Smooth muscle cell (in vitro differentiated cells): ENCODE measurements around the gene INTS11. TPM values are rescaled to one million over a fixed set of nuclear protein-coding genes. Genes with fewer than 3 reads are reported as not detected.
A peak's percentile ranks its signal among the peaks of the same experiment; 100 is the strongest.

ENCODE experiments used
- DNase-seq: peaks from one replicate; lab custom pipeline; 2025; ENCODE audit not compliant: unreplicated experiment; lab: John Stamatoyannopoulos, UW
- H2AFZ ChIP-seq: fragments of 200-600 bp; sonication (generic); 2 replicates; pipeline ENCODE4 v1.6.0; 2016; ENCODE audit warnings: antibody characterized with exemption, low read depth, mild to moderate bottlenecking
- H3F3A ChIP-seq: fragments of 200-600 bp; sonication (generic); 2 replicates; pipeline ENCODE4 v1.6.0; 2017; ENCODE audit warnings: antibody characterized with exemption, low read depth
- H3K27ac ChIP-seq: fragments of 200-600 bp; sonication (generic); 2 replicates; pipeline ENCODE4 v1.5.1; 2016; ENCODE audit warnings: low read depth, mild to moderate bottlenecking
- H3K27me3 ChIP-seq: fragments of 200-600 bp; sonication (generic); 2 replicates; pipeline ENCODE4 v1.6.1; 2016; ENCODE audit warnings: low read depth, mild to moderate bottlenecking
- H3K36me3 ChIP-seq: fragments of 200-600 bp; sonication (generic); 2 replicates; pipeline ENCODE4 v1.5.1; 2016; ENCODE audit warnings: low read depth
- H3K4me1 ChIP-seq: fragments of 200-600 bp; sonication (generic); 2 replicates; pipeline ENCODE4 v1.5.1; 2016; ENCODE audit warnings: low read depth
- H3K4me2 ChIP-seq: fragments of 200-600 bp; sonication (generic); 2 replicates; pipeline ENCODE4 v1.6.0; 2016; ENCODE audit warnings: mild to moderate bottlenecking
- H3K4me3 ChIP-seq: fragments of 200-600 bp; sonication (generic); 2 replicates; pipeline ENCODE4 v1.5.1; 2016; ENCODE audit warnings: mild to moderate bottlenecking
- H3K79me2 ChIP-seq: fragments of 200-600 bp; sonication (generic); 2 replicates; pipeline ENCODE4 v1.6.0; 2016; ENCODE audit warnings: low read depth, mild to moderate bottlenecking
- H3K9ac ChIP-seq: fragments of 200-600 bp; sonication (generic); 2 replicates; pipeline ENCODE4 v1.6.0; 2016; ENCODE audit warnings: low read depth
- H3K9me3 ChIP-seq: fragments of 200-600 bp; sonication (generic); replicated peaks from 2 replicates; pipeline ENCODE4 v1.5.1; 2016; ENCODE audit warnings: low read depth
- H4K20me1 ChIP-seq: fragments of 200-600 bp; sonication (generic); 2 replicates; pipeline ENCODE4 v1.6.0; 2016; ENCODE audit warnings: low read depth
- WGBS: methylation state at CpG from one replicate; pipeline ENCODE4 v1.1.7; 2016; ENCODE audit warnings: low lambda C conversion rate; 5-methylcytosine and 5-hydroxymethylcytosine counted together
- polyA plus RNA-seq: library from polyadenylated mRNA; unstranded; fragments of >200 nt; fragmentation: Nextera tagmentation; extraction: Ambion mirVana; gene quantifications from 2 replicates; pipeline ENCODE4 v1.2.1, GENCODE V29; 2016
- total RNA-seq: library from RNA; depleted of rRNA; stranded (reverse); fragments of >200 nt; gene quantifications from 2 replicates; pipeline ENCODE4 v1.2.3, GENCODE V29; 2014
- TF ChIP-seq, protein P1 (sequence below): fragments of 200-600 bp; sonication (generic); IDR thresholded peaks from 2 replicates; pipeline ENCODE4 v1.5.1; 2017; ENCODE audit warnings: borderline replicate concordance, mild to moderate bottlenecking, antibody characterized with exemption; ENCODE audit not compliant: insufficient read depth, poor library complexity, severe bottlenecking

INTS11 gene
- total and polyA plus RNA-seq, 2 experiments from 2014 or later = 48.5 to 63.1 TPM

DNA sequence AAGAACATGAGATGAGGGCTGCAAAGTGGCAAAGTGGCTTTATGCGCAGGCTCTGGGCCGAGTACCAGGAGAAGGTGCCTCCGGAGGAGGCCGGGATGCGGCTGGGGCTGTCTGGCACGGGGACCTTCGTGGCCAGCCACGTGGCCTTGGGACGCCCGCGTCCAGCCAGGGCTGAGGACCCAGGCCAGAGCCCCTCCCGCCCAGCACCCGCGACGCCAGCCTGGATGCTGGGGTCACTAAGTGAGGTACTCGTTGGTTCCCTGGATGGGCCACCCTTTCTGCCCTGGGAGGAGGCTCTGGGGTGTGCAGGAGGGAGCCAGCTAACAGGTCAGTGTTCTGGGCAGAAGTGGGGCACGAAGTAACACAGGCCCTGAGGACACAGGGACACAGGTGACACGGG, 31.6 kb downstream of the INTS11 start:
- no peak for DNase-seq
- TF ChIP-seq, protein P1, sequence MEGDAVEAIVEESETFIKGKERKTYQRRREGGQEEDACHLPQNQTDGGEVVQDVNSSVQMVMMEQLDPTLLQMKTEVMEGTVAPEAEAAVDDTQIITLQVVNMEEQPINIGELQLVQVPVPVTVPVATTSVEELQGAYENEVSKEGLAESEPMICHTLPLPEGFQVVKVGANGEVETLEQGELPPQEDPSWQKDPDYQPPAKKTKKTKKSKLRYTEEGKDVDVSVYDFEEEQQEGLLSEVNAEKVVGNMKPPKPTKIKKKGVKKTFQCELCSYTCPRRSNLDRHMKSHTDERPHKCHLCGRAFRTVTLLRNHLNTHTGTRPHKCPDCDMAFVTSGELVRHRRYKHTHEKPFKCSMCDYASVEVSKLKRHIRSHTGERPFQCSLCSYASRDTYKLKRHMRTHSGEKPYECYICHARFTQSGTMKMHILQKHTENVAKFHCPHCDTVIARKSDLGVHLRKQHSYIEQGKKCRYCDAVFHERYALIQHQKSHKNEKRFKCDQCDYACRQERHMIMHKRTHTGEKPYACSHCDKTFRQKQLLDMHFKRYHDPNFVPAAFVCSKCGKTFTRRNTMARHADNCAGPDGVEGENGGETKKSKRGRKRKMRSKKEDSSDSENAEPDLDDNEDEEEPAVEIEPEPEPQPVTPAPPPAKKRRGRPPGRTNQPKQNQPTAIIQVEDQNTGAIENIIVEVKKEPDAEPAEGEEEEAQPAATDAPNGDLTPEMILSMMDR = no peak
- Histone ChIP-seq H3K79me2 (no peaks in the 10 kb centered on the region), H3K4me3 (no peak overlapping the region), H3K36me3 (no peaks in the 10 kb centered on the region), H3K4me1 (no peaks in the 10 kb centered on the region), H3K9ac (no peak overlapping the region), H2AFZ (no peak overlapping the region), H3F3A (no peaks in the 10 kb centered on the region), H3K27ac (no peak overlapping the region), H3K9me3 (no peaks in the 10 kb centered on the region), H3K27me3 (no peaks in the 10 kb centered on the region), H3K4me2 (no peak overlapping the region), H4K20me1 (peaks cover 6% of the 10 kb centered on the region)
- 98% methylated on average over 18 of the region's 18 CpGs for WGBS

DNA sequence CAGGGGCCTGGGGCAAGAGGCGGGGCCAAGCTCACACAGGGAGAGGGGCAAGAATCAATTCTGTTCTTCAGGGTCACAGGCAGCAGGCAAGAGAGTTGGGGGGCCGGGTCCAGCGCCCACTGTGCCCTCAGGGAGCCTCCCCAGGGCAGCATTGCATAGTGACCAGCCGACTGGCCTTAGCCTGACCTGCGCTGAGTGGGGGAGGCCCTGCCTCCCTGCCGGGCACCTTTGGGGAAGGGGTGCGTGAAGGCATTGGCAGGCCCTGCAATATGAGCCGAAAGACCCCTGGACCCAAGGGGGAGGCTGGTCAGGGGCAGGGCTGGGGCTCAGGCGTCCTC, 32.0 kb downstream of the INTS11 start:
- H3K27me3 ChIP-seq = no peaks in the 10 kb centered on the region
- H2AFZ ChIP-seq = no peak overlapping the region
- H3K4me3 ChIP-seq = no peak overlapping the region
- TF ChIP-seq, protein P1 = no peak
- no peaks in the 10 kb centered on the region for H3K4me1 ChIP-seq
- no peak overlapping the region for H3K9ac ChIP-seq
- H3K36me3 ChIP-seq = no peaks in the 10 kb centered on the region
- peaks cover 6% of the 10 kb centered on the region for H4K20me1 ChIP-seq
- no peaks in the 10 kb centered on the region for H3F3A ChIP-seq
- H3K9me3 ChIP-seq = no peaks in the 10 kb centered on the region
- H3K4me2 ChIP-seq = no peak overlapping the region
- WGBS = 92% methylated on average over 8 of the region's 9 CpGs
- DNase-seq = no peak
- no peaks in the 10 kb centered on the region for H3K79me2 ChIP-seq
- no peak overlapping the region for H3K27ac ChIP-seq

DNA sequence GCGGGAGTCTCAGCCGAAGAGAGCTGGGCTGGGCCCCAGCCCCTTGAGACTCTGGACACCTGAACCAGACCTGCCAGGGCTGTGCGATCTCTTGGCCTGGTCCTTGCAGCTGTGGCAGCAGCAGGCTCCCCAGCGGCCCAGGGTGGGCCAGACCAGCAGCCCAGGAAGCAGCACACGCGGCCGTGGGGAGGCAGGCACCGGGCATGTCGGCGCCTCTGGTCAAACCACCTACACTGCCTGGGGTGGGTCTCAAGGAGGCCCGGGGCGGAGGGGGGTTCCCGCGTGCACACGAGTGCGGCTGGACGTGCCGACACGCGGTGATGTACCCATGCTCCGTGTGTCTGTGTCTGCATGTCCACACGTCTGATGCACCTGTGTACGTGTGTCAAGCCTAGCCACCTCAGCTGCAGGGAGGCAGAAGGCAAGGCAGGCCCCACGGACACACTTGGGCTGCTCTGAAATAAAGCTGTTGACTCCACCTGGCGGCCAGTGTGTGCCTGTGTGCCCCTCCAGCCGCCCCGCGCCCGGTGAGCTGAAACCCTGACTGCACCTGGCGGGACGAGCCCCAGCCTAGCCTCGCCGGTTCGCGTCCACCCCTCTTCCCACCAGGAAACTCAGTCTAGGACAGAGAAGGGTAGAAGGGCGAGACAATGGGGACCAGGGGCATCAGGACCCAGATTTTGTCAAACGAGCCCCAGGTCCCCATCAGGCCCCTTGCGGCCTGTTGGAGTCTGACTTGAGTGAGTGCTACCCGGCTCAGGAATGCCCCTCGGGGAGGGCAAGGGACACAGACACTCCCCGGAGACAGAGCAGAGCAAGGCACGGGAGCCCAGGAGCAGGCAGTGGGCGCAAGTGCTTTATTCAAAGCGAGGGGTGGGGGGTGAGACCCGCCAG, 32.7 kb downstream of the INTS11 start:
- TF ChIP-seq, protein P1 = peak; percentile 51
- Histone ChIP-seq H3K27ac (no peak overlapping the region), H3K4me2 (no peak overlapping the region), H2AFZ (no peak overlapping the region), H3K9ac (no peak overlapping the region), H3K4me3 (no peak overlapping the region), H3K79me2 (no peaks in the 10 kb centered on the region), H3K9me3 (no peaks in the 10 kb centered on the region), H3K4me1 (no peaks in the 10 kb centered on the region), H3K36me3 (no peaks in the 10 kb centered on the region), H4K20me1 (peaks cover 6% of the 10 kb centered on the region), H3K27me3 (no peaks in the 10 kb centered on the region), H3F3A (no peaks in the 10 kb centered on the region)
- no peak for DNase-seq
- 60% methylated on average over 44 of the region's 45 CpGs for WGBS

DNA sequence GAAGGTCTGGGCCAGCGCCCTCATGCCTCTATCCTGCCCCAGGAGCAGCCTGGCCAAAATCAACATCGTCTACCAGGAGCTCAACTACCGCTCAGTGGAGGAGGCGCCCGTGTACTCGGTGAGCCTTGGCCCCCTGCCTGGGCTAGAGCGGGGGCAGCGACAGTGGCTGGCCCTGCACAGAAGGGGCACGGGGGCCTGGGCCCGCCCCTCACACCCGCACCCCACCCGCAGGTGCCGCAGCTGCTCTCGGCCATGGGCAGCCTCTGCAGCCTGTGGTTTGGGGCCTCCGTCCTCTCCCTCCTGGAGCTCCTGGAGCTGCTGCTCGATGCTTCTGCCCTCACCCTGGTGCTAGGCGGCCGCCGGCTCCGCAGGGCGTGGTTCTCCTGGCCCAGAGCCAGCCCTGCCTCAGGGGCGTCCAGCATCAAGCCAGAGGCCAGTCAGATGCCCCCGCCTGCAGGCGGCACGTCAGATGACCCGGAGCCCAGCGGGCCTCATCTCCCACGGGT, 33.4 kb downstream of the INTS11 start:
- H3F3A ChIP-seq = no peaks in the 10 kb centered on the region
- H3K4me1 ChIP-seq = no peaks in the 10 kb centered on the region
- H3K9me3 ChIP-seq = no peaks in the 10 kb centered on the region
- H3K4me3 ChIP-seq = no peak overlapping the region
- H3K4me2 ChIP-seq = no peak overlapping the region
- no peak overlapping the region for H2AFZ ChIP-seq
- no peaks in the 10 kb centered on the region for H3K36me3 ChIP-seq
- TF ChIP-seq, protein P1 = no peak
- H3K9ac ChIP-seq = no peak overlapping the region
- H3K27ac ChIP-seq = no peak overlapping the region
- no peak for DNase-seq
- no peaks in the 10 kb centered on the region for H3K79me2 ChIP-seq
- WGBS = 86% methylated on average over 25 of the region's 28 CpGs
- peaks cover 6% of the 10 kb centered on the region for H4K20me1 ChIP-seq
- no peaks in the 10 kb centered on the region for H3K27me3 ChIP-seq
